Upper lobe of left lung (tissue), 6 donors: Measurements from ENCODE around the gene CFTR. TPM values are rescaled to one million over a fixed set of nuclear protein-coding genes. Genes with fewer than 3 reads are reported as not detected.
"Not testable (repeated sequence)": the region's sequence is repeated elsewhere in the genome, so short reads cannot be mapped to it uniquely, and the experiment has no call there.

Experiments
- ATAC-seq, 2 donors: fragments of 200-7000 bp; cut with Tn5 transposase; one replicate each; pipeline ENCODE4 v1.9.1; 2022; ENCODE audit warnings: mild to moderate bottlenecking in 2 of 2, moderate library complexity in 2 of 2; ENCODE audit not compliant: low FRiP score in 2 of 2
- DNase-seq, 2 donors: peaks; one replicate each; pipeline ENCODE4 v3.0.0-alpha.2; 2019 to 2020
- H3K27ac ChIP-seq, 4 donors: fragments of 200-600 bp; sonication (generic); one replicate each; pipeline ENCODE4 v1.5.1; 2016 to 2019
- H3K27me3 ChIP-seq, 4 donors: fragments of 200-600 bp; sonication (generic); one replicate each; pipeline ENCODE4 v1.5.1; 2017 to 2019
- H3K36me3 ChIP-seq, 4 donors: fragments of 200-600 bp; sonication (generic); one replicate each; pipeline ENCODE4 v1.5.1; 2016 to 2019
- H3K4me1 ChIP-seq, 4 donors: fragments of 200-600 bp; sonication (generic); one replicate each; pipeline ENCODE4 v1.5.1; 2018 to 2019
- H3K4me3 ChIP-seq, 4 donors: fragments of 200-600 bp; sonication (generic); one replicate each; pipeline ENCODE4 v1.5.1; 2017 to 2019; ENCODE audit warnings: mild to moderate bottlenecking in 2 of 4, moderate library complexity in 1 of 4
- H3K9me3 ChIP-seq, 4 donors: fragments of 200-600 bp; sonication (generic); one replicate each; pipeline ENCODE4 v1.5.1; 2018 to 2019
- CTCF ChIP-seq, 6 experiments: fragments of 450-650 bp in 4 of 6; fragments of 200-600 bp in 2 of 6; sonication (generic) in 2 of 6; IDR thresholded peaks; one replicate each; pipeline ENCODE4 v1.5.1; 2016 to 2019; ENCODE audit warnings: antibody characterized with exemption in 6 of 6
- EP300 ChIP-seq, 4 donors: sonication (generic); formaldehyde crosslinking; IDR thresholded peaks; one replicate each; pipeline ENCODE4 v1.5.1; 2017; ENCODE audit warnings: antibody characterized with exemption in 4 of 4, control low read depth in 2 of 4
- POLR2A ChIP-seq, 4 donors: fragments of 450-650 bp; IDR thresholded peaks; one replicate each; pipeline ENCODE4 v1.5.1; 2016 to 2017; ENCODE audit warnings: antibody characterized with exemption in 4 of 4, mild to moderate bottlenecking in 2 of 4
- POLR2AphosphoS5 ChIP-seq, 2 donors: sonication (generic); formaldehyde crosslinking; IDR thresholded peaks; one replicate each; pipeline ENCODE4 v1.5.1; 2017; ENCODE audit warnings: antibody characterized with exemption in 2 of 2
- WGBS, 2 donors: methylation state at CpG; one replicate each; pipeline ENCODE4 v1.1.5; 2017 to 2018; 5-methylcytosine and 5-hydroxymethylcytosine counted together
- total RNA-seq, 6 donors: library from RNA; depleted of rRNA in 4 of 6; stranded (reverse); fragments of >200 nt in 4 of 6; gene quantifications; one replicate each; pipeline versions ENCODE4 v1.1.0 to v1.2.1, GENCODE V29; 2016 to 2021
- donor health status: DM: no; HTN: no; CAD: no; lungs with moderate emphysema.
- donor health status: DM: no; HTN: yes; CAD: no; lungs with severe emphysema.

Gene CFTR
- total RNA-seq, 6 donors from 2014 or later = 4.2 to 36.7 (median 24.8) TPM

GRCh38 chr7:117446220-117446815, 33.5 kb upstream of the CFTR start:
- no peak for DNase-seq
- 63 to 70% methylated on average over 4 of the region's 4 CpGs for WGBS, 2 donors
- no peaks in the 10 kb centered on the region for H3K36me3 ChIP-seq
- H3K9me3 ChIP-seq = no peaks in the 10 kb centered on the region
- H3K27me3 ChIP-seq = no peaks in the 10 kb centered on the region
- H3K4me1 ChIP-seq = no peaks in the 10 kb centered on the region
- H3K27ac ChIP-seq = no peak overlapping the region
- H3K4me3 ChIP-seq = no peak overlapping the region
- ATAC-seq = no peak
- TF ChIP-seq CTCF (IDR thresholded peaks at IDR 0.05) = no peak
- TF ChIP-seq POLR2AphosphoS5 (IDR thresholded peaks at IDR 0.05) = no peak
- TF ChIP-seq EP300 (IDR thresholded peaks at IDR 0.05) = no peak
- TF ChIP-seq POLR2A (IDR thresholded peaks at IDR 0.05) = no peak

GRCh38 chr7:117448655-117449054, 31.2 kb upstream of the CFTR start:
- DNase-seq = no peak

GRCh38 chr7:117458977-117459583, 20.7 kb upstream of the CFTR start:
- Histone ChIP-seq H3K27me3 (no peaks in the 10 kb centered on the region), H3K9me3 (no peaks in the 10 kb centered on the region), H3K4me1 (no peaks in the 10 kb centered on the region), H3K36me3 (no peaks in the 10 kb centered on the region), H3K4me3 (no peak overlapping the region), H3K27ac (no peak overlapping the region)
- WGBS, 2 donors = 33 to 37% methylated on average over 3 of the region's 3 CpGs
- ATAC-seq (no peak), DNase-seq (no peak)
- TF ChIP-seq CTCF (IDR thresholded peaks at IDR 0.05) = peak in 4 of 6 experiments; percentile 33 to 42 (median 40)
- no peak for TF ChIP-seq POLR2A (IDR thresholded peaks at IDR 0.05)

More at GRCh38 chr7:117448655-117449054, 31.2 kb upstream of the CFTR start:
- WGBS, 2 donors = 72 to 81% methylated on average over 2 of the region's 2 CpGs
- TF ChIP-seq CTCF (IDR thresholded peaks at IDR 0.05) (no peak), EP300 (IDR thresholded peaks at IDR 0.05) (no peak), POLR2AphosphoS5 (IDR thresholded peaks at IDR 0.05) (no peak), POLR2A (IDR thresholded peaks at IDR 0.05) (no peak)
- Histone ChIP-seq H3K4me3 (no peak overlapping the region), H3K27me3 (no peaks in the 10 kb centered on the region), H3K4me1 (no peaks in the 10 kb centered on the region), H3K9me3 (no peaks in the 10 kb centered on the region), H3K27ac (no peak overlapping the region), H3K36me3 (no peaks in the 10 kb centered on the region)
- no peak for ATAC-seq

- H3K27me3 ChIP-seq = no peaks in the 10 kb centered on the region
- no peaks in the 10 kb centered on the region for H3K9me3 ChIP-seq
- H3K4me3 ChIP-seq = no peak overlapping the region
- no peaks in the 10 kb centered on the region for H3K4me1 ChIP-seq
- ATAC-seq (no peak), DNase-seq (no peak)
- TF ChIP-seq EP300 (IDR thresholded peaks at IDR 0.05) (no peak), POLR2AphosphoS5 (IDR thresholded peaks at IDR 0.05) (no peak), POLR2A (IDR thresholded peaks at IDR 0.05) (no peak), CTCF (IDR thresholded peaks at IDR 0.05) (no peak)
- no peaks in the 10 kb centered on the region for H3K36me3 ChIP-seq
- H3K27ac ChIP-seq = no peak overlapping the region
Observed at GRCh38 chr7:117459735-117460134, 20.1 kb upstream of the CFTR start.

GRCh38 chr7:117460815-117461214, 19.0 kb upstream of the CFTR start:
- not testable (repeated sequence) for H3K27me3 ChIP-seq, DNase-seq
- 91 to 92% methylated on average over 4 of the region's 4 CpGs for WGBS, 2 donors

More at GRCh38 chr7:117460815-117461214, 19.0 kb upstream of the CFTR start:
- H3K9me3 ChIP-seq, H3K4me1 ChIP-seq, H3K4me3 ChIP-seq, H3K36me3 ChIP-seq, ATAC-seq, H3K27ac ChIP-seq: not testable (repeated sequence)
